Measurements from ENCODE around the gene NCK2. TPM values are rescaled to one million over a fixed set of nuclear protein-coding genes. Genes with fewer than 3 reads are reported as not detected.

NCK2 gene
- total and polyA plus RNA-seq, 9 of the 15 experiments (the other 6 are each of a cell fraction or from before 2014, with no cell fraction given) = 0.90 to 27.9 (median 15.9) TPM

GRCh38 chr2:105903051-105903674 is 158.5 kb downstream of the NCK2 start (continued):
- TF ChIP-seq E4F1 (CRISPR knock-in tag; IDR thresholded peaks at IDR 0.05; ENCODE audit: borderline replicate concordance) = no peak
- TF ChIP-seq ZNF224 (CRISPR knock-in tag; IDR thresholded peaks at IDR 0.05) = no peak
- TF ChIP-seq ZBTB49 (CRISPR knock-in tag; IDR thresholded peaks at IDR 0.05; ENCODE audit: borderline replicate concordance) = no peak
- TF ChIP-seq SMARCE1 (IDR thresholded peaks at IDR 0.05) = no peak
- TF ChIP-seq ETV5 (CRISPR knock-in tag; IDR thresholded peaks at IDR 0.05; ENCODE audit: low read depth) = no peak
- no peak for TF ChIP-seq HMG20B (CRISPR knock-in tag; IDR thresholded peaks at IDR 0.05)

All from K562 (cell line).